AML-193 (cell line): Measurements from ENCODE around the gene PHACTR4.
"Not testable (repeated sequence)": the region's sequence is repeated elsewhere in the genome, so short reads cannot be mapped to it uniquely, and the experiment has no call there.

Experiments used
- DNase-seq, 2 experiments: peaks; one replicate each; lab custom pipeline; 2025; lab: John Stamatoyannopoulos, UW

Gene PHACTR4

DNA sequence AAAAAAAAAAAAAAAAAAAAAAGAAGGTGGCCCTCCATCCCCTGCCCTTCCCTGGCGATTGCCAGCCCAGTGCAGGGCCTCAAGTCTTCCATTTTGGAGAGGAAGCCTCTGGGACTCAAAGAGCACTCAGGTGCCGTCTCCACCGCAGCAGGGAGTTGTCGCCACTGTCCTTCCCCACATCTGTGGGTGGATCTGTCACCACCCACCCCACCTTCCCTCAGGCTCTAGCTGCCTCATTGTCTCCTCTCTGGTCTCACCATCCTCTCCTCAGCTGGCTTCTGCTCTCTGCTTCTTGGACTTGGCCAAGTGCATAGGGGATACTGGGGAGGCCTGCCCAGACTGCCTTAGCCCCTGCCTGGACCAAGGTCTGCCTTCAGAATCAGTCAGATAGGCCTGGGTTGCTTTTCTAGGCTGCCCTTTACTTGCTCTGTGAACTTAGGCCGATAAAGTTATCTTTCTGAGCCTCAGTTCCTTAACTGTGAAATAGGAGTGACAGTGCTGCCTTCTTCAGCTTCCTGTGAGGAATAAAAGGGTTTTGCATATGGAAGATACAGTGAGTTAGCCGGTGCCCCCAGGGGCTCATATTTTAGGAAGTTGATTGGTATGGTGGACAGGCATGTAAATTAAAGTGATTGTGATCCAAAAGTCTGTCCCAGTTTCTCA lies 152.1 kb downstream of the PHACTR4 start:
- DNase-seq: no peak

DNA sequence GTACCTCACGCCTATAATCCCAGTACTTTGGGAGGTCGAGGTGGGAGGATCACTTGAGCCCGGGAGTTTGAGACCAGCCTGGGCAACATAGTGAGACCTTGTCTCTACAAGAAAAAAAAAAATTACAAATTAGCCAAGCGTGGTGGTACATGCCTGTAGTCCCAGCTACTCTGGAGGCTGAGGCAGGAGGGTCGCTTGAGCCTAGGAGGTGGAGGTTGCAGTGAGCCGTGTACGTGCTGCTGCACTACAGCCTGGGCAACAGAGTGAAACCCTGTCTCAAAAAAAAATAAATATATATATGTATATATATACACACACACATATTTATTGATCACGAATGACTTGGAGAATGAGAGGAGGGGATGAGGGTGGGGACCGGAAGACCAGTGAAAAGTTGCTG lies 153.0 kb downstream of the PHACTR4 start:
- not testable (repeated sequence) for DNase-seq

DNA sequence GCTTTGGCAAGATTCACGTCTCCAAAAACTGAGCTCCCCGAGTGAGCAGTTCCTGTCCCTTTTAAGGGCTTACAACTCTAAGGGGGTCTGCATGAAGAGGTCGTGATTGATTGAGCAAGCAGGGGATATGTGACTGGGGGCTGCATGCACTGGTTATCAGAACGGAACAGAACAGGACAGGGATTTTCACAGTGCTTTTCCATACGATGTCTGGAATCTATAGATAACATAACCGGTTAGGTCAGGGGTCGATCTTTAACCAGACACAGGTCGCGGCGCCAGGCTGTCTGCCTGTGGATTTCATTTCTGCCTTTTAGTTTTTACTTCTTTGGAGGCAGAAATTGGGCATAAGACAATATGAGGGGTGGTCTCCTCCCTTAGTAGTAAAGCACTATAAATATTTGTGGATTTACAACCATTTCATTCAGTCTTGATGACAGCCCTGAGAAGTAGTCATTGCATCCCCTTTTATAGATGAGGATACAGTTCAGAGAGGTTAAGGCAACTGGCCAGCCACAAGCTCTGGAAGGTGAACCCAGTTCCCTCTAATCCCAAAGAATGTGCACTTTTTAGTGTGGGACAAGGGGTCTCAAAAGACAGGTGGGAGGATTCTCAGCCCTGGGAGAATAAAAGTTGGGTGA lies 155.6 kb downstream of the PHACTR4 start:
- not testable (repeated sequence) for DNase-seq

DNA sequence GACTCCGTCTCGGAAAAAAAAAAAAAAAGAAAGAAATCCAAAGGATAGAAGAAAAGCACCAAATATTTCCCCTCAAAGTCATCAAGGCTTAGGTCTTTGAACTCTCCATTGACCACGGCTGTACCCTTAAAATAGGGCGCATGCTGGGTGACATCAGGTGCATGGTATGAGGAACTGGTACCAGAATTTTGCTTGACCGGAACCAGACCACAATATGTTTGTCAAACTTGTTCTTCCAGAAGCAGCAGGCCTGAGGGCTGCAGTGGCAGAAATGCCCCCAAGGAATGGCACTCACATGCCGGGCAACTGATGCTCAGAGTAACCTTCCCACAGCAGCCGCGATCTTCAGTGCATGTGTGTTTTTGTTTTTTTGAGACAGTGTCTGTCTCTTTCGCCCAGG lies 157.3 kb downstream of the PHACTR4 start:
- no peak for DNase-seq

DNA sequence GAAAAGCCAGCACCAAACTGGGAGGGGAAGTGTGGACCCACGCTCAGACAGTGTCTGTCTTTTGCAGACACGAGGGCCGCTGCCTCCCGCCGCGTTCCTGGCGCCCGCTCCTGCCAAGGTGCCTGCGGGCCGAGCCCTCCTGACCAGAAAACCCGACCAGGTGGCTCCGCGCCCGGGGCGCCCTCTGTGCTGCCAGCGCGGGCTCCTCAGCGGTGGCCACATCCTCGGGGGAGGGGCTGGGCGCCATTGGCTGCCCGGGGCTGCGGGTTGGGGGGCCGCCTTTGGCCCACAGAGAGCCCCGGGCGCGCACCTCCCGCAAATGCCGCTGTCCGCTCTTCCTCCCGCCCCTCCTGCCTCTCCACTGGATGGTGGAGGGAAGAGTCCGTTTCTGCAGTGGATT lies 160.9 kb downstream of the PHACTR4 start:
- DNase-seq: no peak

DNA sequence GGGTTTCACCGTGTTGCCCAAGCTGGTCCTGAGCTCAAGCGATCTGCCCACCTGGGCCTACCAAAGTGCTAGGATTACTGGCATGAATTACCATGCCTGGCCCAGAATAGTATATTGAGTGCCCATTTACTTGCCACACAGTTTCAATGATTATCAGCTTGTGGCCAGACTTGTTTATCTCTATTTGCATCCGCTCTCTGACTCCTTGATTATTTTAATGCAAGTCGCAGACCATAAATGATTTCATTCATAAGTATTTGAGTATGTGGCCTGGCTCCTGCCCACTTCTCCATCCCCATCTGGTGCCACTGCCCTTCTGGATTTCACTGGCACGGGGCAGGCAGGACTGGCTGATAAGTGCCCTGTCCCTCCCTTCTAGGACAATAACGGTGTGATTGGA lies 165.1 kb downstream of the PHACTR4 start:
- DNase-seq: no peak

DNA sequence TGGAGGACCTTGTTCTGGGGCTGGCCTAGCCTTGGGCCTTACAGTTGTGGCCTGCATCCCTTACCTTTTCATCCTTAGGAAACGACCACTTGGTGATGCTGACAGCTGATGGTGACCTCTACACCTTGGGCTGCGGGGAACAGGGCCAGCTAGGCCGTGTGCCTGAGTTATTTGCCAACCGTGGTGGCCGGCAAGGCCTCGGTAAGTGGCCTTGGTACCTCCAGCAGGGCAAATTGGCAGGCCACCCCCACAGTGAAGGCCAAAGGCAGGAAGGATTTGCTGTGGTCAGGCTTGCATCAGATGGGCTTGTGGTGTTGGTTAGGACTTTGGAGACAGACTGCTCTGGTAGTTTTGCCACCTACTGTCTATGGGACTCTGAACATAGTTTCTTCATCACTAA lies 165.6 kb downstream of the PHACTR4 start:
- DNase-seq: no peak

DNA sequence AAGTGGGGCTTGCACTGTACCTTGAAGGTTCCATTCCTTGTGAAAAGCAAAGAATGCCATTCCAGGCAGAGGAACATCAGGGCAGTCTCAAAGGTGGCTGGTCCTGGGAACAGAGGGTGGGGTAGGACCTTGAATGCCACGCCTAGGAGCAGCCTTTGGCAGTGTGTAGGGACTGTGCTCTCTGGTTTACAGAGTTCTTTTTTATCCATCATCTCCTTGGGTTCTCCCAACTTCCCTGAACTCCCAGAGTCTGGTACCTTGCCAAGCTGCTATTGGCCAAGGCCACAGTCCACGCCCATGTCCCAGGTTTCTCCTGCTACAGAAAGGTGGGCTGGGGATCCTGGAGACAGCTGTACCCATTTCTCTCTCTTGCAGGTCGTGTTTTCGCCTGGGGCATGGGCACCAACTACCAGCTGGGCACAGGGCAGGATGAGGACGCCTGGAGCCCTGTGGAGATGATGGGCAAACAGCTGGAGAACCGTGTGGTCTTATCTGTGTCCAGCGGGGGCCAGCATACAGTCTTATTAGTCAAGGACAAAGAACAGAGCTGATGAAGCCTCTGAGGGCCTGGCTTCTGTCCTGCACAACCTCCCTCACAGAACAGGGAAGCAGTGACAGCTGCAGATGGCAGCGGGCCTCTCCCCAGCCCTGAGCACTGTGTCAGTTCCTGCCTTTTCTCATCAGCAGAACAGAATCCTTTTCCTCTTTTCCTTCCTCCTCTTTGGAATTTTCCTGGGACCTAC lies 168.1 kb downstream of the PHACTR4 start:
- no peak for DNase-seq

DNA sequence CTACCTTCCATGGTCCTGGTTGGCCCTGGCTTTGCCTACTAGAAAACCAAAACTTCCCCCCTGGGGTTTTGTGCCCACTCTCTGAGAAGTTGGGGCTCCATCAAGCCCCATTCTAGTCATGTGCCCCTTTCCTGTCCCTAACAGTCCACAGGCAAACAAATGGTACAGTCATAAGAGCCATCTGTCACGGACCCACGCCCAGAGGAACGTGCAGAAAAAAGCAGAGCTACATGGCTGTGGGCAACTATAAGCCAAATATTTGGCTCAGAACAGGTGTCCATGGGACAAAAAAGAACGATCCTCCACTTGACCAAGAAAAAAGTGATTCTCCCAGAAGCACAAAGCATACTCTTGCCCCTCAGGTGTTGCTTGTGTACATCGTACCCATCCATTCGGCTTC lies 168.7 kb downstream of the PHACTR4 start:
- DNase-seq: no peak

DNA sequence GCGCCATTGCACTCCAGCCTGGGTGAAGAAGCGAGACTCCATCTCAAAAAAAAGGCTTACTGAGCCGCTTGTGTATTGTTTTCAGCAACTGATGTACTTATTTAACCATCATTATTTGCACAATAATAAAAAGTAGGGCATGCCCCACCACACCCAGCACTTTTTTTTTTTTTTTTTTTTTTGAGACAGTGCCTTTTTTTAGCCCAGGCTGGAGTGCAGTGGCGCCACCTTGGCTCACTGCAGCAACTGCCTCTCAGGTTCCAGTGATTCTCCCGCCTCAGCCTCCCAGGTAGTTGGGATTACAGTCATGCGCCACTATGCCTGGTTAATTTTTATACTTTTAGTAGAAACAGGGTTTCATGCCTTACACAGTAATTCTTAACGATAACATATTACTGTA lies 171.1 kb downstream of the PHACTR4 start:
- no peak for DNase-seq

DNA sequence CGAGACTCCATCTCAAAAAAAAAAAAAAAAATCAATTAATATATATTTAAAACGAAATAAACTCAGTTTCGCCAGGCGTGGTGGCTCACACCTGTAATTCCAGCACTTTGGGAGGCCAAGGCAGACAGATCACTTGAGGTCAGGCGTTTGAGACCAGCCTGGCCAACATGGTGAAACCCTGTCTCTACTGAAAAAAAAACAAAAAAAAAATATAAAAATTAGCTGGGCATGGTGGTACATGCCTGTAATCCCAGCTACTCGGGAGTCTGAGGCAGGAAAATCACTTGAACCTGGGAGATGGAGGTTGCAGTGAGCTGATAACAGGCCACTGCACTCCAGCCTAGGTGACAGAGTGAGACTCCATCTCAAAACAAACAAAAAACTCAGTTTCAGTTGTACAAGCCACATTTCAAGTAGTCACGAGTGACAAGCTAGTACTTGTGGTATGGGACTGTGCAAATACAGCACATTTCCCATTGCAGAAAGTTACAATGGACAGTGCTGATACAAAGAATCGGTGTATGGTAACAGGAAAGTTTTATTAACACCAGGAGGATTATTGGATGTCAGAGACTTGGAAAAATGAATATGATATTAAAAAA lies 172.0 kb downstream of the PHACTR4 start:
- not testable (repeated sequence) for DNase-seq

DNA sequence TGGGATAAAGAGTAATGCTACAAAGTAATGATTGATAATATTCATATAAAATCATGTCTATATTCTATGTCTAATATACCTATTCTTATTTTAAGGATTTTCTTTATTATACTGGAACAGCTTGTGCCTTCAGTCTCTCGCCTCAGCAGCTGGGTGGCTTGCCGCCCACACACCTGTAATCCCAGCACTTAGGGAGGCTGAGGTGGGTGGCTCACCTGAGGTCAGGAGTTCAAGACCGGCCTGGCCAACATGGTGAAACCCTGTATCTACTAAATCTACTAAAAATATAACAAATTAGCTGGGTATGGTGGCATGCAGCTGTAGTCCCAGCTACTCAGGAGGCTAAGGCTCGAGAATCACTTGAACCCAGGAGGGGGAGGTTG lies 175.7 kb downstream of the PHACTR4 start:
- no peak for DNase-seq

DNA sequence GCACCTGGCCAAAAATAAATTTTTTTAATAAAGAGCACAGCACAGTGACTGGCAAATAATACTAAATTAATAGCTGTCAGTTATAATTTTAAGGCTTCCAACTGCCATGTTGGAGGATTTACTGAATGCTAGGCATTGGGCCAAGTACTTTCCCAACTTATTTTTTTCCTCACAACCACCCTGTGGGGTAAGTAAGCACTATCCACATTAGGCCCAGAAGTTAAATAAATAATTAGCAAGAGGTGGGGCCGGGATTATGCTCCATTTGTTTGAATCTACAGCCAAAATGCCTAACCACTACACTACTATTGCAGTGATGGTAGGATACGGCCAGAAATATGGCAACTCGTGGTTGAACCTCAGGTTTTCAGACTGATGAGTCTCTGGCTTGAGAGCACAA lies 178.8 kb downstream of the PHACTR4 start:
- no peak for DNase-seq
